ENCODE data around the gene POMGNT1.

- TF ChIP-seq CTCF (IDR thresholded peaks at IDR 0.05; ENCODE audit: poor library complexity) (no peak), EZH2 (IDR thresholded peaks at IDR 0.05; ENCODE audit: borderline replicate concordance) (no peak)
Measured at GRCh38 chr1:46181343-46182260, 16.6 kb downstream of the POMGNT1 start.
